SIG-M5 treated with dmso at 0.1 percent for 504 hours (cell line): ENCODE results near the gene RER1.

ENCODE experiments used
- DNase-seq: peaks from one replicate; lab custom pipeline; 2025; ENCODE audit not compliant: unreplicated experiment; lab: John Stamatoyannopoulos, UW

Gene RER1

GRCh38 chr1:2442661-2443060 lies 51.0 kb downstream of the RER1 start:
- no peak for DNase-seq

- DNase-seq, result no peak
Measured at GRCh38 chr1:2443277-2444137, 51.9 kb downstream of the RER1 start.

GRCh38 chr1:2444138-2444591 lies 52.5 kb downstream of the RER1 start:
- no peak for DNase-seq

GRCh38 chr1:2445162-2445822 lies 53.7 kb downstream of the RER1 start:
- no peak for DNase-seq

- DNase-seq, result no peak
Measured at GRCh38 chr1:2445823-2446215, 54.2 kb downstream of the RER1 start.

GRCh38 chr1:2446394-2446793 lies 54.8 kb downstream of the RER1 start:
- no peak for DNase-seq

GRCh38 chr1:2446861-2447260 lies 55.2 kb downstream of the RER1 start:
- no peak for DNase-seq

- no peak for DNase-seq
Measured at GRCh38 chr1:2447276-2448097, 55.8 kb downstream of the RER1 start.

GRCh38 chr1:2448098-2448445 lies 56.4 kb downstream of the RER1 start:
- no peak for DNase-seq

GRCh38 chr1:2449636-2450454 lies 58.2 kb downstream of the RER1 start:
- no peak for DNase-seq

- no peak for DNase-seq
Measured at GRCh38 chr1:2451741-2452140, 60.1 kb downstream of the RER1 start.

GRCh38 chr1:2452201-2452931 lies 60.7 kb downstream of the RER1 start:
- DNase-seq, result no peak

GRCh38 chr1:2452932-2453315 lies 61.3 kb downstream of the RER1 start:
- DNase-seq, result no peak

GRCh38 chr1:2454227-2454626 lies 62.6 kb downstream of the RER1 start:
- no peak for DNase-seq
